Endothelial cell of umbilical vein (primary cell): ENCODE results near the gene TMEM183A. TPM values are rescaled to one million over a fixed set of nuclear protein-coding genes. Genes with fewer than 3 reads are reported as not detected.

Experiments
- BruUV-seq: library from RNA; stranded (reverse); fragments of 400-500 nt; replicated peaks from 2 replicates; lab custom pipeline; 2021; lab: Mats Ljungman, UMichigan
- CTCF ChIA-PET: fragments of 300-600, 350-600 bp; sonication (Branson Sonifier 250); formaldehyde crosslinking; loops from one replicate; lab custom pipeline; 2021; ENCODE audit warnings: antibody characterized with exemption, inconsistent platforms; lab: Charles Lee
- POLR2A ChIA-PET: fragments of 300-600, 350-600 bp; sonication (Branson Sonifier 250); formaldehyde crosslinking; loops from one replicate; lab custom pipeline; 2021; ENCODE audit warnings: antibody characterized with exemption, inconsistent platforms; lab: Charles Lee
- DNase-seq: peaks from one replicate; pipeline ENCODE4 v3.0.0-alpha.2; 2011; ENCODE audit warnings: low read depth, low spot score
- FAIRE-seq: peaks from 2 replicates; lab custom pipeline; 2011; peaks lifted over from hg19 to GRCh38; lab: Jason Lieb, UNC
- H2AFZ ChIP-seq: 2 replicates; pipeline ENCODE4 v1.6.0; 2012; ENCODE audit warnings: low read depth, low read length, control low read depth, inconsistent platforms
- H3K27ac ChIP-seq: 2 replicates; pipeline ENCODE4 v1.5.1; 2011; ENCODE audit warnings: low read depth, mild to moderate bottlenecking, control low read depth, low read length, moderate library complexity; ENCODE audit not compliant: insufficient read depth
- H3K27me3 ChIP-seq, 2 experiments: 2 replicates each; pipeline versions ENCODE4 v1.6.0 to v1.6.1; 2011; ENCODE audit warnings: low read length in 2 of 2, mixed read lengths in 1 of 2; ENCODE audit not compliant: control insufficient read depth in 2 of 2, insufficient read depth in 2 of 2
- H3K36me3 ChIP-seq, 2 experiments: 2 replicates in 1 of 2; 3 replicates in 1 of 2; pipeline ENCODE4 v1.5.1; 2011; ENCODE audit warnings: low read length in 2 of 2, mild to moderate bottlenecking in 1 of 2, moderate library complexity in 1 of 2; ENCODE audit not compliant: control insufficient read depth in 2 of 2, insufficient read depth in 2 of 2; ENCODE audit errors: extremely low read depth in 1 of 2
- H3K4me1 ChIP-seq: 3 replicates; pipeline ENCODE4 v1.5.1; 2011; ENCODE audit warnings: mild to moderate bottlenecking, low read length; ENCODE audit not compliant: control insufficient read depth, insufficient read depth; ENCODE audit errors: extremely low read depth
- H3K4me2 ChIP-seq: 2 replicates; pipeline ENCODE4 v1.6.1; 2011; ENCODE audit warnings: low read length, control low read depth, mixed read lengths; ENCODE audit not compliant: insufficient read depth
- H3K4me3 ChIP-seq, 3 experiments: fragments of 200-600 bp in 1 of 3; sonication (generic), shearing (Covaris generic) in 1 of 3; replicated peaks in 1 of 3; 2 replicates each; pipeline ENCODE4 v1.5.1; 2011 to 2016; ENCODE audit warnings: control low read depth in 3 of 3, low read length in 3 of 3, mild to moderate bottlenecking in 2 of 3, inconsistent platforms in 1 of 3, low read depth in 1 of 3, moderate library complexity in 1 of 3; ENCODE audit not compliant: insufficient read depth in 1 of 3
- H3K79me2 ChIP-seq: 2 replicates; pipeline ENCODE4 v1.6.0; 2012; ENCODE audit warnings: low read length, inconsistent platforms; ENCODE audit not compliant: control insufficient read depth, insufficient read depth
- H3K9ac ChIP-seq: replicated peaks from 2 replicates; pipeline ENCODE3; 2011; ENCODE audit warnings: low read length, control low read depth; ENCODE audit not compliant: insufficient read depth; ENCODE audit errors: extremely low read depth
- H3K9me1 ChIP-seq: replicated peaks from 3 replicates; pipeline ENCODE4 v1.6.0; 2011; ENCODE audit warnings: mild to moderate bottlenecking, low read length; ENCODE audit not compliant: control insufficient read depth, insufficient read depth; ENCODE audit errors: extremely low read depth
- H3K9me3 ChIP-seq: replicated peaks from 2 replicates; pipeline ENCODE4 v1.5.1; 2012; ENCODE audit warnings: low read length, inconsistent platforms; ENCODE audit not compliant: control insufficient read depth, insufficient read depth
- H4K20me1 ChIP-seq: replicated peaks from 2 replicates; pipeline ENCODE3; 2011; ENCODE audit warnings: mild to moderate bottlenecking, low read length; ENCODE audit not compliant: control insufficient read depth, insufficient read depth; ENCODE audit errors: extremely low read depth
- CTCF ChIP-seq, 2 donors: IDR thresholded peaks; 1 replicate in 1 of 2; 2 replicates in 1 of 2; pipeline ENCODE4 v1.5.1; 2011; ENCODE audit warnings: low read length in 2 of 2, mild to moderate bottlenecking in 2 of 2, moderate library complexity in 2 of 2, control low read depth in 1 of 2, inconsistent platforms in 1 of 2, low read depth in 1 of 2; ENCODE audit not compliant: insufficient read depth in 1 of 2; ENCODE audit errors: extremely low read depth in 1 of 2
- EZH2 ChIP-seq: IDR thresholded peaks from 2 replicates; pipeline ENCODE4 v1.6.1; 2012; ENCODE audit warnings: borderline replicate concordance, low read depth, mild to moderate bottlenecking, moderate library complexity, low read length, inconsistent platforms; ENCODE audit not compliant: severe bottlenecking
- FOS ChIP-seq: IDR thresholded peaks from 2 replicates; pipeline ENCODE4 v1.6.1; 2011; ENCODE audit warnings: mild to moderate bottlenecking, low read length, moderate library complexity, borderline replicate concordance; ENCODE audit not compliant: insufficient read depth
- GATA2 ChIP-seq: IDR thresholded peaks from 2 replicates; pipeline ENCODE4 v1.7.0; 2011; ENCODE audit warnings: low read depth, mild to moderate bottlenecking, moderate library complexity, mixed read lengths, low read length; ENCODE audit not compliant: insufficient read length, insufficient read depth
- JUN ChIP-seq: IDR thresholded peaks from 2 replicates; pipeline ENCODE4 v1.6.1; 2011; ENCODE audit warnings: borderline replicate concordance, low read depth; ENCODE audit not compliant: insufficient read length, insufficient read depth
- MAX ChIP-seq: IDR thresholded peaks from 2 replicates; pipeline ENCODE4 v1.6.1; 2011; ENCODE audit not compliant: insufficient read depth, insufficient read length
- MYC ChIP-seq: IDR thresholded peaks from one replicate; pipeline ENCODE4 v1.6.1; 2011; ENCODE audit warnings: mild to moderate bottlenecking, low read depth, low read length
- POLR2A ChIP-seq: IDR thresholded peaks from 2 replicates; pipeline ENCODE4 v1.6.1; 2012; ENCODE audit warnings: low read depth, mild to moderate bottlenecking, control low read depth, low read length
- POLR2AphosphoS5 ChIP-seq: IDR thresholded peaks from 2 replicates; pipeline ENCODE4 v1.6.1; 2012; ENCODE audit warnings: low read depth, mild to moderate bottlenecking, control low read depth, low read length, moderate library complexity; ENCODE audit not compliant: insufficient read depth
- dilution Hi-C: fragments of 300-500 bp; cut with MboI; formaldehyde crosslinking; loops from one replicate; pipeline ENCODE4 v1.15.0; 2019; ENCODE audit warnings: low sequenced_read_pairs; ENCODE audit not compliant: extremely low pct_ligation_motif_present
- intact Hi-C: fragments of 100-400 bp; cut with micrococcal nuclease; formaldehyde crosslinking; loops from one replicate; pipeline ENCODE4 v1.10.0; 2022
- polyA plus RNA-seq, 4 experiments: library from polyadenylated mRNA; depleted of rRNA in 3 of 4; stranded (reverse) in 3 of 4; unstranded in 1 of 4; fragments of >200 nt; gene quantifications; 2 replicates each; pipeline versions ENCODE4 v1.2.1 to v1.2.3, GENCODE V29; 2011 to 2012; ENCODE audit warnings: missing spikeins in 1 of 4
- total RNA-seq: library from RNA; stranded (reverse); gene quantifications from 2 replicates; pipeline ENCODE4 v1.2.3, GENCODE V29; 2021

TMEM183A gene
- total and polyA plus RNA-seq, 2 donors (not counting 3 experiments of a cell fraction or from before 2014, with no cell fraction given): 59.4 to 110 TPM

GRCh38 chr1:203017061-203017460 is 9.9 kb downstream of the TMEM183A start:
- no peak overlapping the region for H3K4me2 ChIP-seq
- no peak overlapping the region for H3K27ac ChIP-seq
- intact Hi-C loops (no loop called here), dilution Hi-C loops (no loop called here)
- FAIRE-seq: no peak
- no peak overlapping the region for H2AFZ ChIP-seq
- H3K4me1 ChIP-seq: no peaks in the 10 kb centered on the region
- H3K36me3 ChIP-seq: peaks cover 33 to 38% of the 10 kb centered on the region in 2 experiments
- H3K9ac ChIP-seq: no peak overlapping the region
- H3K9me3 ChIP-seq: no peaks in the 10 kb centered on the region
- H3K79me2 ChIP-seq: peaks cover 6% of the 10 kb centered on the region
- POLR2A ChIA-PET: no interaction called here
- no TSS peak for BruUV-seq
- CTCF ChIA-PET: no interaction called here
- H3K27me3 ChIP-seq: no peaks in the 10 kb centered on the region
- no peaks in the 10 kb centered on the region for H4K20me1 ChIP-seq
- no peak overlapping the region for H3K4me3 ChIP-seq
- TF ChIP-seq GATA2 (no peak), POLR2AphosphoS5 (no peak), MYC (no peak), MAX (no peak), JUN (no peak), FOS (no peak), CTCF (IDR thresholded peaks at IDR 0.05; ENCODE audit: extremely low read depth in 1 of 2, insufficient read depth in 1 of 2, low read depth in 1 of 2, low read length in 2 of 2) (no peak), EZH2 (no peak), POLR2A (no peak)
- no peak for DNase-seq
- no peaks in the 10 kb centered on the region for H3K9me1 ChIP-seq
